GM12801 (cell line): Measurements from ENCODE around the gene NR3C1.

Experiments
- CTCF ChIP-seq: IDR thresholded peaks from one replicate; pipeline ENCODE4 v1.5.1; 2011; ENCODE audit warnings: control low read depth; ENCODE audit not compliant: insufficient read length; ENCODE audit errors: extremely low read depth

The NR3C1 gene

GRCh38 chr5:143364061-143364460 lies 39.4 kb downstream of the NR3C1 start:
- no peak for TF ChIP-seq CTCF

GRCh38 chr5:143362664-143363227 lies 40.7 kb downstream of the NR3C1 start:
- TF ChIP-seq CTCF, result no peak

- TF ChIP-seq CTCF, result no peak
Measured at GRCh38 chr5:143361438-143361837, 42.0 kb downstream of the NR3C1 start.

GRCh38 chr5:143360755-143361154 lies 42.7 kb downstream of the NR3C1 start:
- TF ChIP-seq CTCF, result no peak

GRCh38 chr5:143359869-143360268 lies 43.6 kb downstream of the NR3C1 start:
- TF ChIP-seq CTCF, result no peak

- TF ChIP-seq CTCF, result no peak
Measured at GRCh38 chr5:143356855-143357583, 46.5 kb downstream of the NR3C1 start.

GRCh38 chr5:143355710-143356109 lies 47.8 kb downstream of the NR3C1 start:
- TF ChIP-seq CTCF, result no peak
